CD8-positive, alpha-beta memory T cell (primary cell): ENCODE results near the gene IGSF5. TPM values are rescaled to one million over a fixed set of nuclear protein-coding genes. Genes with fewer than 3 reads are reported as not detected.

Source experiments
- CTCF ChIA-PET: fragments of 350-600 bp; sonication (Branson Sonifier 250); formaldehyde crosslinking; loops from one replicate; lab custom pipeline; 2021; ENCODE audit warnings: antibody characterized with exemption; lab: Charles Lee
- POLR2A ChIA-PET: fragments of 350-600 bp; sonication (Branson Sonifier 250); formaldehyde crosslinking; loops from one replicate; lab custom pipeline; 2021; ENCODE audit warnings: antibody characterized with exemption; lab: Charles Lee
- DNase-seq, 5 donors: peaks; one replicate each; pipeline versions ENCODE4 v3.0.0 to v3.0.0-alpha.2; 2020 to 2022; ENCODE audit warnings: mixed read lengths in 1 of 5
- H3K27ac ChIP-seq: one replicate; pipeline ENCODE4 v1.7.0; 2013; ENCODE audit warnings: low read depth, mild to moderate bottlenecking, low read length, moderate library complexity
- H3K27me3 ChIP-seq: 2 replicates; pipeline ENCODE4 v1.7.0; 2013; ENCODE audit warnings: low read length, mild to moderate bottlenecking; ENCODE audit not compliant: insufficient read depth, poor library complexity, severe bottlenecking
- H3K36me3 ChIP-seq: 2 replicates; pipeline ENCODE4 v1.7.0; 2013; ENCODE audit warnings: mild to moderate bottlenecking, low read length, moderate library complexity; ENCODE audit not compliant: insufficient read depth
- H3K4me1 ChIP-seq: 2 replicates; pipeline ENCODE4 v1.7.0; 2013; ENCODE audit warnings: mild to moderate bottlenecking, low read length, moderate library complexity; ENCODE audit not compliant: insufficient read depth
- H3K4me3 ChIP-seq: 2 replicates; pipeline ENCODE4 v1.7.0; 2013; ENCODE audit warnings: mild to moderate bottlenecking, low read length
- H3K9me3 ChIP-seq: 2 replicates; pipeline ENCODE4 v1.7.0; 2013; ENCODE audit warnings: mild to moderate bottlenecking, low read length
- H3K27ac Mint-ChIP-seq, 8 donors: one replicate each; pipeline ENCODE4 v1.8.0; 2020 to 2021; ENCODE audit warnings: mixed read lengths in 8 of 8, mild to moderate bottlenecking in 6 of 8, inconsistent platforms in 3 of 8, moderate library complexity in 3 of 8
- H3K27me3 Mint-ChIP-seq, 2 donors: one replicate each; pipeline ENCODE4 v1.8.0; 2020 to 2021; ENCODE audit warnings: mixed read lengths in 2 of 2, mild to moderate bottlenecking in 1 of 2, moderate library complexity in 1 of 2
- H3K36me3 Mint-ChIP-seq, 3 donors: one replicate each; pipeline ENCODE4 v1.8.0; 2020 to 2021; ENCODE audit warnings: mixed read lengths in 3 of 3, inconsistent platforms in 1 of 3, mild to moderate bottlenecking in 1 of 3
- H3K4me1 Mint-ChIP-seq, 3 donors: one replicate each; pipeline ENCODE4 v1.8.0; 2020 to 2021; ENCODE audit warnings: mixed read lengths in 3 of 3, inconsistent platforms in 1 of 3, mild to moderate bottlenecking in 1 of 3
- H3K4me3 Mint-ChIP-seq, 7 donors: one replicate each; pipeline ENCODE4 v1.8.0; 2020 to 2021; ENCODE audit warnings: mixed read lengths in 7 of 7, mild to moderate bottlenecking in 6 of 7, moderate library complexity in 4 of 7, inconsistent platforms in 2 of 7
- H3K9me3 Mint-ChIP-seq, 5 donors: one replicate each; pipeline ENCODE4 v1.8.0; 2020 to 2022; ENCODE audit warnings: mixed read lengths in 5 of 5, mild to moderate bottlenecking in 3 of 5, moderate library complexity in 2 of 5, inconsistent platforms in 1 of 5
- polyA plus RNA-seq: library from polyadenylated mRNA; unstranded; fragments of 300-500 nt; fragmentation: Illumina TruSeq; gene quantifications from one replicate; pipeline ENCODE4 v1.2.3, GENCODE V29; 2021
- total RNA-seq, 2 experiments: library from RNA; stranded (reverse); gene quantifications; one replicate each; pipeline ENCODE4 v1.2.3, GENCODE V29; 2021

IGSF5 gene
- total and polyA plus RNA-seq, 3 experiments from 2014 or later, result not detected

GRCh38 chr21:39776589-39776988 is 31.6 kb downstream of the IGSF5 start:
- DNase-seq, result no peak
- no peaks in the 10 kb centered on the region for H3K9me3 ChIP-seq
- ChIA-PET CTCF (no interaction called here), POLR2A (no interaction called here)
- no peak overlapping the region for H3K4me3 Mint-ChIP-seq
- no peaks in the 10 kb centered on the region for H3K4me1 ChIP-seq
- H3K36me3 ChIP-seq, result no peaks in the 10 kb centered on the region
- H3K27me3 Mint-ChIP-seq, result no peaks in the 10 kb centered on the region
- no peaks in the 10 kb centered on the region for H3K4me1 Mint-ChIP-seq
- H3K27ac ChIP-seq, result no peak overlapping the region
- H3K27me3 ChIP-seq, result no peaks in the 10 kb centered on the region
- H3K27ac Mint-ChIP-seq, result no peak overlapping the region
- peaks cover 0 to 5% (median 0%) of the 10 kb centered on the region in 3 donors for H3K36me3 Mint-ChIP-seq
- H3K4me3 ChIP-seq, result no peak overlapping the region
- peaks cover 0 to 4% (median 0%) of the 10 kb centered on the region in 5 donors for H3K9me3 Mint-ChIP-seq

- no peak overlapping the region for H3K4me3 Mint-ChIP-seq
- DNase-seq, result no peak
- Histone ChIP-seq H3K4me3 (no peak overlapping the region), H3K27ac (no peak overlapping the region), H3K27me3 (no peaks in the 10 kb centered on the region), H3K9me3 (no peaks in the 10 kb centered on the region), H3K36me3 (no peaks in the 10 kb centered on the region), H3K4me1 (no peaks in the 10 kb centered on the region)
- H3K9me3 Mint-ChIP-seq, result peaks cover 0 to 5% (median 3%) of the 10 kb centered on the region in 5 donors
- no peaks in the 10 kb centered on the region for H3K36me3 Mint-ChIP-seq
- H3K4me1 Mint-ChIP-seq, result no peaks in the 10 kb centered on the region
- POLR2A ChIA-PET, result no interaction called here
- H3K27ac Mint-ChIP-seq, result no peak overlapping the region
- CTCF ChIA-PET, result no interaction called here
- no peaks in the 10 kb centered on the region for H3K27me3 Mint-ChIP-seq
Observed at GRCh38 chr21:39781331-39781730, 36.3 kb downstream of the IGSF5 start.

- ChIA-PET CTCF (no interaction called here), POLR2A (no interaction called here)
- Histone ChIP-seq H3K27ac (no peak overlapping the region), H3K36me3 (no peaks in the 10 kb centered on the region), H3K4me1 (no peaks in the 10 kb centered on the region), H3K27me3 (no peaks in the 10 kb centered on the region), H3K4me3 (no peak overlapping the region), H3K9me3 (no peaks in the 10 kb centered on the region)
- H3K27me3 Mint-ChIP-seq, result no peaks in the 10 kb centered on the region
- H3K4me3 Mint-ChIP-seq, result no peak overlapping the region
- DNase-seq, result no peak
- no peak overlapping the region for H3K27ac Mint-ChIP-seq
- H3K36me3 Mint-ChIP-seq, result no peaks in the 10 kb centered on the region
- H3K9me3 Mint-ChIP-seq, result peaks cover 0 to 4% (median 2%) of the 10 kb centered on the region in 5 donors
- no peaks in the 10 kb centered on the region for H3K4me1 Mint-ChIP-seq
Observed at GRCh38 chr21:39788383-39788782, 43.4 kb downstream of the IGSF5 start.

GRCh38 chr21:39796466-39796865 is 51.5 kb downstream of the IGSF5 start:
- H3K27ac ChIP-seq, result no peak overlapping the region
- POLR2A ChIA-PET, result no interaction called here
- Mint-ChIP-seq H3K4me1 (no peaks in the 10 kb centered on the region), H3K27ac (no peak overlapping the region), H3K9me3 (peaks cover 0 to 8% (median 0%) of the 10 kb centered on the region in 5 donors), H3K36me3 (no peaks in the 10 kb centered on the region), H3K27me3 (no peaks in the 10 kb centered on the region), H3K4me3 (no peak overlapping the region)
- CTCF ChIA-PET, result no interaction called here
- no peak overlapping the region for H3K4me3 ChIP-seq
- no peaks in the 10 kb centered on the region for H3K27me3 ChIP-seq
- no peak for DNase-seq
- H3K9me3 ChIP-seq, result no peaks in the 10 kb centered on the region
- no peaks in the 10 kb centered on the region for H3K4me1 ChIP-seq
- H3K36me3 ChIP-seq, result no peaks in the 10 kb centered on the region

GRCh38 chr21:39799178-39799577 is 54.2 kb downstream of the IGSF5 start:
- Histone ChIP-seq H3K27me3 (no peaks in the 10 kb centered on the region), H3K4me1 (no peaks in the 10 kb centered on the region), H3K27ac (no peak overlapping the region), H3K4me3 (no peak overlapping the region), H3K36me3 (no peaks in the 10 kb centered on the region), H3K9me3 (no peaks in the 10 kb centered on the region)
- Mint-ChIP-seq H3K36me3 (no peaks in the 10 kb centered on the region), H3K27ac (no peak overlapping the region), H3K9me3 (peaks cover 0 to 8% (median 0%) of the 10 kb centered on the region in 5 donors), H3K4me1 (no peaks in the 10 kb centered on the region), H3K27me3 (no peaks in the 10 kb centered on the region), H3K4me3 (no peak overlapping the region)
- ChIA-PET POLR2A (no interaction called here), CTCF (no interaction called here)
- no peak for DNase-seq

- CTCF ChIA-PET, result no interaction called here
- no peaks in the 10 kb centered on the region for H3K4me1 Mint-ChIP-seq
- no peaks in the 10 kb centered on the region for H3K27me3 Mint-ChIP-seq
- Histone ChIP-seq H3K4me3 (no peak overlapping the region), H3K36me3 (no peaks in the 10 kb centered on the region), H3K4me1 (no peaks in the 10 kb centered on the region), H3K9me3 (no peaks in the 10 kb centered on the region), H3K27ac (no peak overlapping the region), H3K27me3 (no peaks in the 10 kb centered on the region)
- H3K36me3 Mint-ChIP-seq, result no peaks in the 10 kb centered on the region
- H3K4me3 Mint-ChIP-seq, result no peak overlapping the region
- no peak overlapping the region for H3K27ac Mint-ChIP-seq
- POLR2A ChIA-PET, result no interaction called here
- no peak for DNase-seq
- H3K9me3 Mint-ChIP-seq, result peaks cover 0 to 8% (median 0%) of the 10 kb centered on the region in 5 donors
Observed at GRCh38 chr21:39800311-39800710, 55.3 kb downstream of the IGSF5 start.

GRCh38 chr21:39802217-39802616 is 57.2 kb downstream of the IGSF5 start:
- no peak overlapping the region for H3K4me3 Mint-ChIP-seq
- no peaks in the 10 kb centered on the region for H3K36me3 Mint-ChIP-seq
- ChIA-PET CTCF (no interaction called here), POLR2A (no interaction called here)
- H3K27me3 ChIP-seq, result no peaks in the 10 kb centered on the region
- no peaks in the 10 kb centered on the region for H3K4me1 ChIP-seq
- H3K27ac Mint-ChIP-seq, result no peak overlapping the region
- peaks cover 0 to 5% (median 3%) of the 10 kb centered on the region in 5 donors for H3K9me3 Mint-ChIP-seq
- H3K9me3 ChIP-seq, result no peaks in the 10 kb centered on the region
- no peaks in the 10 kb centered on the region for H3K4me1 Mint-ChIP-seq
- no peaks in the 10 kb centered on the region for H3K36me3 ChIP-seq
- no peak for DNase-seq
- H3K4me3 ChIP-seq, result no peak overlapping the region
- no peaks in the 10 kb centered on the region for H3K27me3 Mint-ChIP-seq
- H3K27ac ChIP-seq, result no peak overlapping the region

- no peak for DNase-seq
- Histone ChIP-seq H3K4me1 (no peaks in the 10 kb centered on the region), H3K27me3 (no peaks in the 10 kb centered on the region), H3K4me3 (no peak overlapping the region), H3K36me3 (no peaks in the 10 kb centered on the region), H3K9me3 (no peaks in the 10 kb centered on the region), H3K27ac (no peak overlapping the region)
- Mint-ChIP-seq H3K9me3 (peaks cover 0 to 5% (median 3%) of the 10 kb centered on the region in 5 donors), H3K27ac (no peak overlapping the region), H3K4me3 (no peak overlapping the region), H3K27me3 (no peaks in the 10 kb centered on the region), H3K4me1 (no peaks in the 10 kb centered on the region), H3K36me3 (no peaks in the 10 kb centered on the region)
- CTCF ChIA-PET, result no interaction called here
- POLR2A ChIA-PET, result no interaction called here
Observed at GRCh38 chr21:39803393-39803792, 58.4 kb downstream of the IGSF5 start.

GRCh38 chr21:39804240-39804639 is 59.3 kb downstream of the IGSF5 start:
- no peaks in the 10 kb centered on the region for H3K27me3 ChIP-seq
- no peaks in the 10 kb centered on the region for H3K36me3 ChIP-seq
- no peaks in the 10 kb centered on the region for H3K4me1 ChIP-seq
- Mint-ChIP-seq H3K36me3 (no peaks in the 10 kb centered on the region), H3K4me1 (no peaks in the 10 kb centered on the region), H3K9me3 (peaks cover 0 to 6% (median 5%) of the 10 kb centered on the region in 5 donors), H3K27me3 (no peaks in the 10 kb centered on the region), H3K27ac (no peak overlapping the region), H3K4me3 (no peak overlapping the region)
- H3K27ac ChIP-seq, result no peak overlapping the region
- DNase-seq, result no peak
- CTCF ChIA-PET, result no interaction called here
- H3K4me3 ChIP-seq, result no peak overlapping the region
- H3K9me3 ChIP-seq, result no peaks in the 10 kb centered on the region
- POLR2A ChIA-PET, result no interaction called here
